GM12878 (cell line): Measurements from ENCODE around the gene MRPL30. TPM values are rescaled to one million over a fixed set of nuclear protein-coding genes. Genes with fewer than 3 reads are reported as not detected.

Experiments used
- ATAC-seq: fragments of 200-7000 bp; cut with Tn5 transposase; 3 replicates; pipeline ENCODE4 v1.9.1; 2020; ENCODE audit warnings: mild to moderate bottlenecking, moderate library complexity
- BruUV-seq: library from RNA; stranded (reverse); fragments of 400-500 nt; replicated peaks from 2 replicates; lab custom pipeline; 2021; lab: Mats Ljungman, UMichigan
- CTCF ChIA-PET: fragments of 300-600 bp; sonication (Branson Sonifier 250); formaldehyde crosslinking; extraction: SDS; loops from one replicate; lab custom pipeline; 2021; ENCODE audit warnings: inconsistent platforms; lab: Yijun Ruan, JAX
- POLR2A ChIA-PET: fragments of 350-600 bp; formaldehyde crosslinking; extraction: SDS; loops from one replicate; lab custom pipeline; 2021; ENCODE audit warnings: inconsistent platforms; lab: Charles Lee
- RAD21 ChIA-PET: fragments of 300-600 bp; sonication (Branson Sonifier 250); formaldehyde crosslinking; loops from one replicate; lab custom pipeline; 2023; ENCODE audit warnings: antibody characterized with exemption; ENCODE audit not compliant: unreplicated experiment; lab: Charles Lee
- SMC1A ChIA-PET: fragments of 300-600 bp; sonication (Branson Sonifier 250); formaldehyde crosslinking; loops from one replicate; lab custom pipeline; 2023; ENCODE audit not compliant: unreplicated experiment, uncharacterized antibody; lab: Charles Lee
- DNase-seq: peaks from one replicate; pipeline ENCODE4 v3.0.0-alpha.2; 2011; ENCODE audit warnings: low read depth, low spot score
- FAIRE-seq: peaks from 3 replicates; lab custom pipeline; 2011; peaks lifted over from hg19 to GRCh38; lab: Jason Lieb, UNC
- H2AFZ ChIP-seq: 2 replicates; pipeline ENCODE4 v1.6.0; 2011; ENCODE audit warnings: low read depth, low read length, control low read depth; ENCODE audit not compliant: control insufficient read depth
- H3K27ac ChIP-seq: 2 replicates; pipeline ENCODE4 v1.5.1; 2011; ENCODE audit warnings: control low read depth; ENCODE audit not compliant: control insufficient read depth, insufficient read depth
- H3K27me3 ChIP-seq, 2 experiments: replicated peaks in 1 of 2; 2 replicates each; pipeline versions ENCODE4 v1.6.0 to v1.6.1; 2011; ENCODE audit warnings: low read length in 1 of 2; ENCODE audit not compliant: control insufficient read depth in 2 of 2, insufficient read depth in 2 of 2
- H3K36me3 ChIP-seq, 2 experiments: 2 replicates each; pipeline ENCODE4 v1.5.1; 2011; ENCODE audit warnings: low read length in 1 of 2; ENCODE audit not compliant: control insufficient read depth in 2 of 2, insufficient read depth in 2 of 2
- H3K4me1 ChIP-seq: 2 replicates; pipeline ENCODE4 v1.6.1; 2011; ENCODE audit warnings: mild to moderate bottlenecking, low read length, moderate library complexity, mixed read lengths; ENCODE audit not compliant: control insufficient read depth, insufficient read depth
- H3K4me2 ChIP-seq: 2 replicates; pipeline ENCODE4 v1.6.0; 2011; ENCODE audit warnings: control low read depth; ENCODE audit not compliant: control insufficient read depth, insufficient read depth
- H3K4me3 ChIP-seq: fragments of 200-600 bp; sonication (generic); 2 replicates; pipeline ENCODE4 v1.5.1; 2016
- H3K79me2 ChIP-seq: 2 replicates; pipeline ENCODE4 v1.6.0; 2011; ENCODE audit warnings: low read length; ENCODE audit not compliant: control insufficient read depth, insufficient read depth
- H3K9ac ChIP-seq: 2 replicates; pipeline ENCODE4 v1.8.0; 2011; ENCODE audit warnings: low read length, control low read depth, mixed read lengths; ENCODE audit not compliant: control insufficient read depth, insufficient read depth
- H3K9me3 ChIP-seq: replicated peaks from 3 replicates; pipeline ENCODE4 v1.5.1; 2011; ENCODE audit warnings: mild to moderate bottlenecking, low read length; ENCODE audit not compliant: control insufficient read depth, insufficient read depth
- H4K20me1 ChIP-seq: 2 replicates; pipeline ENCODE4 v1.6.0; 2011; ENCODE audit not compliant: control insufficient read depth, insufficient read depth
- BHLHE40 ChIP-seq, 2 experiments: fragments of 450-650 bp in 1 of 2; IDR thresholded peaks; 2 replicates each; pipeline ENCODE4 v1.6.1; 2011 to 2017; ENCODE audit warnings: low read depth in 2 of 2, borderline replicate concordance in 1 of 2, improper control_type of control experiment in 1 of 2, low read length in 1 of 2, mild to moderate bottlenecking in 1 of 2
- CBX3 ChIP-seq: fragments of 200-600 bp; sonication (generic); IDR thresholded peaks from 2 replicates; pipeline ENCODE4 v1.6.1; 2016; ENCODE audit warnings: low read depth, borderline replicate concordance
- DPF2 ChIP-seq: fragments of 450-650 bp; IDR thresholded peaks from 2 replicates; pipeline ENCODE4 v1.6.1; 2017; ENCODE audit warnings: mild to moderate bottlenecking
- EP300 ChIP-seq, 2 experiments: fragments of 150-350 bp in 1 of 2; IDR thresholded peaks; 2 replicates each; pipeline ENCODE4 v1.6.1; 2011 to 2012; ENCODE audit warnings: low read depth in 2 of 2, low read length in 2 of 2, borderline replicate concordance in 1 of 2, improper control_type of control experiment in 1 of 2, inconsistent platforms in 1 of 2; ENCODE audit not compliant: control insufficient read depth in 1 of 2
- FOXM1 ChIP-seq: IDR thresholded peaks from 2 replicates; pipeline ENCODE4 v1.6.1; 2012; ENCODE audit warnings: low read depth, mild to moderate bottlenecking, inconsistent platforms, low read length, moderate library complexity
- JUND ChIP-seq: IDR thresholded peaks from 2 replicates; pipeline ENCODE4 v1.6.1; 2012; ENCODE audit warnings: low read depth, mild to moderate bottlenecking, low read length, improper control_type of control experiment, moderate library complexity
- KLF5 ChIP-seq: fragments of 450-650 bp; IDR thresholded peaks from 2 replicates; pipeline ENCODE4 v1.6.1; 2014; ENCODE audit warnings: mild to moderate bottlenecking; ENCODE audit not compliant: partially characterized antibody
- MXI1 ChIP-seq: fragments of 150-350 bp; IDR thresholded peaks from 2 replicates; pipeline ENCODE4 v1.6.1; 2011; ENCODE audit warnings: low read depth, mild to moderate bottlenecking, inconsistent platforms, low read length, improper control_type of control experiment
- NR2F1 ChIP-seq: fragments of 450-650 bp; conservative IDR thresholded peaks from 2 replicates; pipeline ENCODE4 v1.6.1; 2017; ENCODE audit warnings: mild to moderate bottlenecking
- PML ChIP-seq: IDR thresholded peaks from 2 replicates; pipeline ENCODE4 v1.6.1; 2012; ENCODE audit warnings: low read length, inconsistent platforms
- RCOR1 ChIP-seq: conservative IDR thresholded peaks from 2 replicates; pipeline ENCODE4 v1.6.1; 2012; ENCODE audit warnings: low read depth, low read length, improper control_type of control experiment
- RFX5 ChIP-seq: IDR thresholded peaks from 2 replicates; pipeline ENCODE4 v1.6.1; 2011; ENCODE audit warnings: low read depth, low read length, improper control_type of control experiment
- SIX5 ChIP-seq: IDR thresholded peaks from 2 replicates; pipeline ENCODE4 v1.6.1; 2011; ENCODE audit warnings: mild to moderate bottlenecking, low read depth, low read length, moderate library complexity; ENCODE audit not compliant: severe bottlenecking
- SREBF1 ChIP-seq: IDR thresholded peaks from 2 replicates; pipeline ENCODE4 v1.6.1; 2012; ENCODE audit warnings: mild to moderate bottlenecking, low read length
- TBL1XR1 ChIP-seq: IDR thresholded peaks from 2 replicates; pipeline ENCODE4 v1.6.1; 2012; ENCODE audit warnings: low read depth, low read length, improper control_type of control experiment
- ZZZ3 ChIP-seq: IDR thresholded peaks from 2 replicates; pipeline ENCODE4 v1.6.1; 2011; ENCODE audit warnings: low read depth; ENCODE audit not compliant: control insufficient read depth, insufficient read length
- WGBS: methylation state at CpG from one replicate; pipeline ENCODE4 v1.1.6; 2016; ENCODE audit warnings: low lambda C conversion rate; ENCODE audit not compliant: insufficient replicate concordance, insufficient coverage; ENCODE audit errors: missing lambda C conversion rate; 5-methylcytosine and 5-hydroxymethylcytosine counted together
- in situ Hi-C: fragments of 300-500 bp; cut with MboI; formaldehyde crosslinking; loops from 9 replicates; pipeline ENCODE4 v1.14.3; 2018; ENCODE audit warnings: mixed read lengths
- intact Hi-C: fragments of 100-400 bp; cut with micrococcal nuclease; formaldehyde crosslinking; loops from one replicate; pipeline ENCODE4 v1.14.2; 2022; ENCODE audit not compliant: unreplicated experiment
- polyA plus RNA-seq, 11 experiments: library from polyadenylated mRNA; depleted of rRNA in 4 of 11; unstranded in 6 of 11; stranded (reverse) in 5 of 11; fragments of >200 nt; fragmentation: Nextera tagmentation in 4 of 11; fragmentation: Illumina TruSeq in 1 of 11; extraction: Ambion mirVana in 4 of 11; extraction: Trizol in 1 of 11; gene quantifications; 1 replicate in 1 of 11; 2 replicates in 10 of 11; pipeline versions ENCODE4 v1.2.1 to v1.2.3, GENCODE V29; 2011 to 2016; ENCODE audit warnings: inconsistent platforms in 2 of 11, missing spikeins in 2 of 11, low read depth in 1 of 11
- total RNA-seq, 4 experiments: library from RNA; depleted of rRNA in 3 of 4; stranded (reverse); fragments of >200 nt in 3 of 4; fragmentation: Illumina TruSeq in 1 of 4; extraction: Trizol in 1 of 4; gene quantifications; 2 replicates each; pipeline versions ENCODE4 v1.2.1 to v1.2.3, GENCODE V29; 2013 to 2021
- TF ChIP-seq, protein P1 (sequence below): fragments of 450-650 bp; formaldehyde crosslinking; IDR thresholded peaks from 2 replicates; pipeline ENCODE4 v1.4.0; 2022; ENCODE audit warnings: mild to moderate bottlenecking, moderate library complexity
- TF ChIP-seq, protein P2 (sequence below): IDR thresholded peaks from 2 replicates; pipeline ENCODE4 v1.6.1; 2012; ENCODE audit warnings: mild to moderate bottlenecking, low read depth, low read length

MRPL30 gene
- total and polyA plus RNA-seq, 10 of the 15 experiments (the other 5 are each of a cell fraction or from before 2014, with no cell fraction given) = 33.6 to 63.3 (median 40.1) TPM

DNA sequence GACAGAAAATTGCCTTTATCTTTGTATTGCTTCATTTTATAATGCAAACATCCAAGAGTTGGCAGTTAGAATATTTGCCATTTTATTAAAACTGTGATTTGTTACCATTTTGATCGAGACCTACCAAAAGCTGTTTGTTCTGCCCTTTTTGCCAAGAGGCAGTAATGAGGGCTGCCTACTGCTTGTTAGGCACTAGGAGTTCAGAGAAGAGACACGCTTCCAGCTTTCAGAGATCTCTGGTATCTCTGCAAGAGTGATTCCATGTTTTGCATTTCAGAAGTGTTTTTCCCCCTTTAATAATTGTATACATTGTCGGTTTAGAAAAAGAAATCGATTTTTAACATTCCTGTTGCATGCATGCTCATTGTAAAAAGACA is 628 bp downstream of the MRPL30 start (continued):
- TF ChIP-seq KLF5 (no peak), FOXM1 (no peak), ZZZ3 (no peak), DPF2 (no peak), MXI1 (no peak), SREBF1 (no peak), TBL1XR1 (no peak)

DNA sequence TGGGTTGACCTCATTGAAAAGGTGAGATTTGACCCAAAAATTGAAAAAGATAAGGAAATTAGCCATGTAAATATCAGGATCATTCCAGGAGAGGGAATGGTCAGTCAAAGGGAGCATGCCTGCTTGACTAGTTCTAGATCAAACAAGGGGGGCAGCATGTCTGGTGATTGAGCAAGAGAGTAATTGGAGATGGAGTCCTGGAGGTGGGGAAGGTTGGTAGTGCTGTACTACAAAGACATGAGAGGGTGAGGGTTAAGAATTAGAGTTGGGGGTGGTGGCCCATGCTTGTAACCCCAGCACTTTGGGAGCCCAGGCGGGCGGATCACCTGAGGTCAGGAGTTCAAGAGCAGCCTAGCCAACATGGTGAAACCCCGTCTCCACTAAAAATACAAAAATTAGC is 2.0 kb downstream of the MRPL30 start:
- H4K20me1 ChIP-seq = no peaks in the 10 kb centered on the region
- ChIA-PET SMC1A (interaction anchor here (3.5 kb wide), 1 partner anchor 154 kb away, joined by 10 read pairs; the partner anchor contains the start of genes EIF5B and TXNDC9), CTCF (interaction anchor here (0.6 kb wide), 1 partner anchor 87 kb away, joined by 3 read pairs; no protein-coding TSS in a partner anchor), RAD21 (no interaction called here), POLR2A (no interaction called here)
- peaks cover 60% of the 10 kb centered on the region for H3K79me2 ChIP-seq
- DNase-seq (no peak), FAIRE-seq (no peak), ATAC-seq (no peak)
- 97% methylated on average over 3 of the region's 3 CpGs for WGBS
- H3K9ac ChIP-seq = no peak overlapping the region
- no peaks in the 10 kb centered on the region for H3K27me3 ChIP-seq
- H3K4me2 ChIP-seq = peak overlapping the region; percentile 15
- H3K27ac ChIP-seq = no peak overlapping the region
- no peaks in the 10 kb centered on the region; the same call in 1 of the 2 replicates for H3K4me1 ChIP-seq
- H3K4me3 ChIP-seq = no peak overlapping the region
- intact Hi-C loops = loop anchor here (5.0 kb wide), 2 partner anchors 41 to 304 kb away; partner anchors contain the start of gene C2orf15
- H2AFZ ChIP-seq = no peak overlapping the region
- in situ Hi-C loops = loop anchor here (25.0 kb wide), 1 partner anchor 304 kb away; the partner anchor contains the start of gene REV1
- 0 out of 4 replicates have a peak, but pooled peaks cover 0 to 3% of the 10 kb centered on the region in 2 experiments for H3K36me3 ChIP-seq
- BruUV-seq = no TSS peak
- H3K9me3 ChIP-seq = no peaks in the 10 kb centered on the region
- TF ChIP-seq JUND (no peak), EP300 (IDR thresholded peaks at IDR 0.05; ENCODE audit: borderline replicate concordance in 1 of 2, control insufficient read depth in 1 of 2, low read depth in 2 of 2, low read length in 2 of 2) (no peak), RCOR1 (no peak), PML (no peak), RFX5 (no peak), BHLHE40 (IDR thresholded peaks at IDR 0.05; ENCODE audit: borderline replicate concordance in 1 of 2, low read depth in 2 of 2, low read length in 1 of 2) (no peak), NR2F1 (no peak), CBX3 (no peak), SIX5 (no peak)
- TF ChIP-seq, protein P1, sequence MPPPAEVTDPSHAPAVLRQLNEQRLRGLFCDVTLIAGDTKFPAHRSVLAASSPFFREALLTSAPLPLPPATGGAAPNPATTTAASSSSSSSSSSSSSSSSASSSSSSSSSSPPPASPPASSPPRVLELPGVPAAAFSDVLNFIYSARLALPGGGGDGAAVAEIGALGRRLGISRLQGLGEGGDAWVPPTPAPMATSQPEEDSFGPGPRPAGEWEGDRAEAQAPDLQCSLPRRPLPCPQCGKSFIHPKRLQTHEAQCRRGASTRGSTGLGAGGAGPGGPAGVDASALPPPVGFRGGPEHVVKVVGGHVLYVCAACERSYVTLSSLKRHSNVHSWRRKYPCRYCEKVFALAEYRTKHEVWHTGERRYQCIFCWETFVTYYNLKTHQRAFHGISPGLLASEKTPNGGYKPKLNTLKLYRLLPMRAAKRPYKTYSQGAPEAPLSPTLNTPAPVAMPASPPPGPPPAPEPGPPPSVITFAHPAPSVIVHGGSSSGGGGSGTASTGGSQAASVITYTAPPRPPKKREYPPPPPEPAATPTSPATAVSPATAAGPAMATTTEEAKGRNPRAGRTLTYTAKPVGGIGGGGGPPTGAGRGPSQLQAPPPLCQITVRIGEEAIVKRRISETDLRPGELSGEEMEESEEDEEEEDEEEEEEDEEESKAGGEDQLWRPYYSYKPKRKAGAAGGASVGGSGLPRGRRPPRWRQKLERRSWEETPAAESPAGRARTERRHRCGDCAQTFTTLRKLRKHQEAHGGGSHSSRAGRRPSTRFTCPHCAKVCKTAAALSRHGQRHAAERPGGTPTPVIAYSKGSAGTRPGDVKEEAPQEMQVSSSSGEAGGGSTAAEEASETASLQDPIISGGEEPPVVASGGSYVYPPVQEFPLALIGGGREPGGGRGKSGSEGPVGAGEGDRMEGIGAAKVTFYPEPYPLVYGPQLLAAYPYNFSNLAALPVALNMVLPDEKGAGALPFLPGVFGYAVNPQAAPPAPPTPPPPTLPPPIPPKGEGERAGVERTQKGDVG (CRISPR knock-in tag) = no peak
- TF ChIP-seq, protein P2, sequence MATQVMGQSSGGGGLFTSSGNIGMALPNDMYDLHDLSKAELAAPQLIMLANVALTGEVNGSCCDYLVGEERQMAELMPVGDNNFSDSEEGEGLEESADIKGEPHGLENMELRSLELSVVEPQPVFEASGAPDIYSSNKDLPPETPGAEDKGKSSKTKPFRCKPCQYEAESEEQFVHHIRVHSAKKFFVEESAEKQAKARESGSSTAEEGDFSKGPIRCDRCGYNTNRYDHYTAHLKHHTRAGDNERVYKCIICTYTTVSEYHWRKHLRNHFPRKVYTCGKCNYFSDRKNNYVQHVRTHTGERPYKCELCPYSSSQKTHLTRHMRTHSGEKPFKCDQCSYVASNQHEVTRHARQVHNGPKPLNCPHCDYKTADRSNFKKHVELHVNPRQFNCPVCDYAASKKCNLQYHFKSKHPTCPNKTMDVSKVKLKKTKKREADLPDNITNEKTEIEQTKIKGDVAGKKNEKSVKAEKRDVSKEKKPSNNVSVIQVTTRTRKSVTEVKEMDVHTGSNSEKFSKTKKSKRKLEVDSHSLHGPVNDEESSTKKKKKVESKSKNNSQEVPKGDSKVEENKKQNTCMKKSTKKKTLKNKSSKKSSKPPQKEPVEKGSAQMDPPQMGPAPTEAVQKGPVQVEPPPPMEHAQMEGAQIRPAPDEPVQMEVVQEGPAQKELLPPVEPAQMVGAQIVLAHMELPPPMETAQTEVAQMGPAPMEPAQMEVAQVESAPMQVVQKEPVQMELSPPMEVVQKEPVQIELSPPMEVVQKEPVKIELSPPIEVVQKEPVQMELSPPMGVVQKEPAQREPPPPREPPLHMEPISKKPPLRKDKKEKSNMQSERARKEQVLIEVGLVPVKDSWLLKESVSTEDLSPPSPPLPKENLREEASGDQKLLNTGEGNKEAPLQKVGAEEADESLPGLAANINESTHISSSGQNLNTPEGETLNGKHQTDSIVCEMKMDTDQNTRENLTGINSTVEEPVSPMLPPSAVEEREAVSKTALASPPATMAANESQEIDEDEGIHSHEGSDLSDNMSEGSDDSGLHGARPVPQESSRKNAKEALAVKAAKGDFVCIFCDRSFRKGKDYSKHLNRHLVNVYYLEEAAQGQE = no peak
